ENCODE measurements around the gene CALHM6. TPM values are rescaled to one million over a fixed set of nuclear protein-coding genes. Genes with fewer than 3 reads are reported as not detected.

CALHM6 gene
- total and polyA plus RNA-seq, 2 donors (not counting 1 experiment from before 2014, with no cell fraction given): 30.6 to 68.4 TPM

DNA sequence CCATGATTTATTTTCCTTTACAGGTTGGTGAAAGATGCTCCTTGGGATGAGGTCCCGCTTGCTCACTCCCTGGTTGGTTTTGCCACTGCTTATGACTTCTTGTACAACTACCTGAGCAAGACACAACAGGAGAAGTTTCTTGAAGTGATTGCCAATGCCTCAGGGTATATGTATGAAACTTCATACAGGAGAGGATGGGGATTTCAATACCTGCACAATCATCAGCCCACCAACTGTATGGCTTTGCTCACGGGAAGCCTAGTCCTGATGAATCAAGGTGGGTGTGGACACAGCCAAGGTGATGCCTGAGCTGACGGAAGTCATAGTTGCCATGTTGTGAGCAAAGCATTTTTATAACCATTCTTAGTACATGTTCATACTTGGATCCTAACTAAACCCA lies 34.6 kb upstream of the CALHM6 start:
- DNase-seq (no peak), ATAC-seq (ENCODE audit: low read depth) (no peak)
- ChIA-PET POLR2A (no interaction called here), CTCF (interaction anchor here (1.1 to 2.4 kb wide), 5 partner anchors 13 to 109 kb away, joined by 4 to 7 read pairs (median 4); no protein-coding TSS in a partner anchor)
- TF ChIP-seq, protein P1, sequence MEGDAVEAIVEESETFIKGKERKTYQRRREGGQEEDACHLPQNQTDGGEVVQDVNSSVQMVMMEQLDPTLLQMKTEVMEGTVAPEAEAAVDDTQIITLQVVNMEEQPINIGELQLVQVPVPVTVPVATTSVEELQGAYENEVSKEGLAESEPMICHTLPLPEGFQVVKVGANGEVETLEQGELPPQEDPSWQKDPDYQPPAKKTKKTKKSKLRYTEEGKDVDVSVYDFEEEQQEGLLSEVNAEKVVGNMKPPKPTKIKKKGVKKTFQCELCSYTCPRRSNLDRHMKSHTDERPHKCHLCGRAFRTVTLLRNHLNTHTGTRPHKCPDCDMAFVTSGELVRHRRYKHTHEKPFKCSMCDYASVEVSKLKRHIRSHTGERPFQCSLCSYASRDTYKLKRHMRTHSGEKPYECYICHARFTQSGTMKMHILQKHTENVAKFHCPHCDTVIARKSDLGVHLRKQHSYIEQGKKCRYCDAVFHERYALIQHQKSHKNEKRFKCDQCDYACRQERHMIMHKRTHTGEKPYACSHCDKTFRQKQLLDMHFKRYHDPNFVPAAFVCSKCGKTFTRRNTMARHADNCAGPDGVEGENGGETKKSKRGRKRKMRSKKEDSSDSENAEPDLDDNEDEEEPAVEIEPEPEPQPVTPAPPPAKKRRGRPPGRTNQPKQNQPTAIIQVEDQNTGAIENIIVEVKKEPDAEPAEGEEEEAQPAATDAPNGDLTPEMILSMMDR (IDR thresholded peaks at IDR 0.05): no peak
- TF ChIP-seq EZH2 (IDR thresholded peaks at IDR 0.05; ENCODE audit: borderline replicate concordance, insufficient read depth, low read depth, low read length, poor library complexity, severe bottlenecking): no peak
- Mint-ChIP-seq H3K4me3 (no peak overlapping the region), H3K27ac (no peak overlapping the region), H3K27me3 (no peaks in the 10 kb centered on the region), H3K4me1 (no peaks in the 10 kb centered on the region), H3K9me3 (ENCODE audit: insufficient read depth) (no peaks in the 10 kb centered on the region)
- Histone ChIP-seq H3K36me3 (replicated peaks in 1 of 2; ENCODE audit: control extremely low read depth in 1 of 2, control insufficient read depth in 1 of 2, extremely low read depth in 1 of 2, insufficient read depth in 2 of 2, low read length in 1 of 2) (peaks cover 6 to 23% of the 10 kb centered on the region in 2 experiments), H3K4me1 (ENCODE audit: control insufficient read depth in 2 of 2, insufficient read depth in 2 of 2, low read length in 2 of 2) (no peaks in the 10 kb centered on the region), H3K9me3 (ENCODE audit: control extremely low read depth in 1 of 3, control insufficient read depth in 2 of 3, insufficient read depth in 1 of 3, low read length in 2 of 3) (no peaks in the 10 kb centered on the region), H3K27ac (ENCODE audit: low read length in 2 of 2) (no peak overlapping the region), H3K4me3 (ENCODE audit: control extremely low read depth in 1 of 5, extremely low read depth in 1 of 5, insufficient read depth in 1 of 5, low read depth in 2 of 5, low read length in 4 of 5) (no peak overlapping the region), H3K4me2 (replicated peaks; ENCODE audit: low read depth, low read length, poor library complexity, severe bottlenecking) (no peak overlapping the region), H3K9ac (ENCODE audit: low read length) (no peak overlapping the region), H4K20me1 (ENCODE audit: control insufficient read depth, insufficient read depth, low read length, poor library complexity, severe bottlenecking) (no peaks in the 10 kb centered on the region), H3K79me2 (ENCODE audit: control insufficient read depth, insufficient read depth, low read length) (peaks cover 35% of the 10 kb centered on the region), H3K27me3 (replicated peaks in 1 of 4; ENCODE audit: control extremely low read depth in 1 of 4, control insufficient read depth in 3 of 4, insufficient read depth in 4 of 4, low read length in 3 of 4) (no peaks in the 10 kb centered on the region), H2AFZ (ENCODE audit: insufficient read depth, low read depth, low read length, poor library complexity, severe bottlenecking) (no peak overlapping the region)
- WGBS (ENCODE audit: insufficient coverage): 100% methylated on average over 1 of the region's 3 CpGs
- intact Hi-C loops (cut with micrococcal nuclease): no loop called here

DNA sequence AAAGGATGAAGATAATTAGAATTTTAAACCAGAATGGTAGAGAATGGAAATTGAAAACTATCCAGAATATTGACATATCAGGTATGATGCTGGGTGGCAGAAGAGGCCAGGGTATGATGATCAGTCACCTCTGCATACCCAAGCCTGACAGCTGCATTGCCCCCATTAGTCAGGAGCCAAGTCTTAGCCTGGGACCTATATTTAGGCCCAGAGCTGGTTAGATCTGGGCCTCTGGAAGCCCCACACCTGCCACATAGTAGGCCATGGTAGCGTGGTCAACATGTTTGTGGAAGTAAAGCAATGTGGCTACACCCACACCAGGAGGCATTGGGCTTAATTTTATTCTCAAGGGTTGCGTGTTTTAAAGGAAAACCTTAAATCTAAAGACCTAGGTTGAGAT lies 32.1 kb upstream of the CALHM6 start:
- 100% methylated on average over 1 of the region's 2 CpGs for WGBS (ENCODE audit: insufficient coverage)
- no peak for ATAC-seq (ENCODE audit: low read depth)
- no peaks in the 10 kb centered on the region for H3K27me3 Mint-ChIP-seq

More for the DNA sequence above, 32.1 kb upstream of the CALHM6 start:
- no peak overlapping the region for H3K4me3 ChIP-seq (ENCODE audit: control extremely low read depth in 1 of 5, extremely low read depth in 1 of 5, insufficient read depth in 1 of 5, low read depth in 2 of 5, low read length in 4 of 5)
- H3K4me3 Mint-ChIP-seq: no peak overlapping the region
- intact Hi-C loops (cut with micrococcal nuclease): no loop called here
- ChIA-PET POLR2A (no interaction called here), CTCF (no interaction called here)
- H3K4me2 ChIP-seq (replicated peaks; ENCODE audit: low read depth, low read length, poor library complexity, severe bottlenecking): no peak overlapping the region
- no peak for TF ChIP-seq EZH2 (IDR thresholded peaks at IDR 0.05; ENCODE audit: borderline replicate concordance, insufficient read depth, low read depth, low read length, poor library complexity, severe bottlenecking)
- H3K9me3 ChIP-seq (ENCODE audit: control extremely low read depth in 1 of 3, control insufficient read depth in 2 of 3, insufficient read depth in 1 of 3, low read length in 2 of 3): no peaks in the 10 kb centered on the region
- H3K79me2 ChIP-seq (ENCODE audit: control insufficient read depth, insufficient read depth, low read length): peaks cover 12% of the 10 kb centered on the region
- H3K4me1 Mint-ChIP-seq: no peaks in the 10 kb centered on the region
- no peaks in the 10 kb centered on the region for H4K20me1 ChIP-seq (ENCODE audit: control insufficient read depth, insufficient read depth, low read length, poor library complexity, severe bottlenecking)
- no peak overlapping the region for H3K9ac ChIP-seq (ENCODE audit: low read length)
- no peak overlapping the region for H3K27ac ChIP-seq (ENCODE audit: low read length in 2 of 2)
- H2AFZ ChIP-seq (ENCODE audit: insufficient read depth, low read depth, low read length, poor library complexity, severe bottlenecking): no peak overlapping the region
- H3K27ac Mint-ChIP-seq: no peak overlapping the region
- no peaks in the 10 kb centered on the region for H3K27me3 ChIP-seq (replicated peaks in 1 of 4; ENCODE audit: control extremely low read depth in 1 of 4, control insufficient read depth in 3 of 4, insufficient read depth in 4 of 4, low read length in 3 of 4)
- no peaks in the 10 kb centered on the region for H3K4me1 ChIP-seq (ENCODE audit: control insufficient read depth in 2 of 2, insufficient read depth in 2 of 2, low read length in 2 of 2)
- H3K9me3 Mint-ChIP-seq (ENCODE audit: insufficient read depth): no peaks in the 10 kb centered on the region
- no peak for DNase-seq
- peaks cover 6 to 39% of the 10 kb centered on the region in 2 experiments for H3K36me3 ChIP-seq (replicated peaks in 1 of 2; ENCODE audit: control extremely low read depth in 1 of 2, control insufficient read depth in 1 of 2, extremely low read depth in 1 of 2, insufficient read depth in 2 of 2, low read length in 1 of 2)
